IMR-90 (cell line): Measurements from ENCODE around the gene RHOC. TPM values are rescaled to one million over a fixed set of nuclear protein-coding genes. Genes with fewer than 3 reads are reported as not detected.
"Not testable (repeated sequence)": the region's sequence is repeated elsewhere in the genome, so short reads cannot be mapped to it uniquely, and the experiment has no call there.

ENCODE experiments used
- ATAC-seq: fragments of 200-7000 bp; cut with Tn5 transposase; 2 replicates; pipeline ENCODE4 v1.9.1; 2020; ENCODE audit warnings: low read depth, mild to moderate bottlenecking, moderate library complexity
- BruUV-seq: library from RNA; stranded (reverse); fragments of 400-500 nt; replicated peaks from 2 replicates; lab custom pipeline; 2021; lab: Mats Ljungman, UMichigan
- CTCF ChIA-PET: fragments of 300-600 bp; formaldehyde crosslinking; extraction: SDS; loops from one replicate; lab custom pipeline; 2021; ENCODE audit warnings: antibody characterized with exemption; lab: Yijun Ruan, JAX
- POLR2A ChIA-PET: fragments of 300-600 bp; sonication (Branson Sonifier 250); formaldehyde crosslinking; loops from one replicate; lab custom pipeline; 2022; ENCODE audit warnings: antibody characterized with exemption; ENCODE audit not compliant: unreplicated experiment; lab: Charles Lee
- DNase-seq: peaks from one replicate; pipeline ENCODE4 v3.0.0; 2013
- H2AFZ ChIP-seq: replicated peaks from 2 replicates; pipeline ENCODE3; 2013; ENCODE audit warnings: low read length, mild to moderate bottlenecking; ENCODE audit not compliant: poor library complexity
- H2AK5ac ChIP-seq: 2 replicates; pipeline ENCODE4 v1.6.1; 2013; ENCODE audit warnings: low read depth, low read length, inconsistent platforms
- H2AK9ac ChIP-seq: replicated peaks from 2 replicates; pipeline ENCODE3; 2013; ENCODE audit warnings: mild to moderate bottlenecking, low read depth, low read length, moderate library complexity; ENCODE audit not compliant: poor library complexity
- H2BK120ac ChIP-seq: 2 replicates; pipeline ENCODE4 v1.6.1; 2013; ENCODE audit warnings: low read depth, low read length, inconsistent platforms
- H2BK15ac ChIP-seq: 3 replicates; pipeline ENCODE4 v1.6.1; 2013; ENCODE audit warnings: low read depth, low read length, inconsistent platforms
- H2BK20ac ChIP-seq: 2 replicates; pipeline ENCODE4 v1.6.1; 2013; ENCODE audit warnings: low read depth, mild to moderate bottlenecking, inconsistent platforms, low read length, moderate library complexity
- H2BK5ac ChIP-seq: 2 replicates; pipeline ENCODE4 v1.6.1; 2013; ENCODE audit warnings: mild to moderate bottlenecking, low read depth, low read length, inconsistent platforms; ENCODE audit not compliant: poor library complexity, severe bottlenecking
- H3K14ac ChIP-seq: replicated peaks from 2 replicates; pipeline ENCODE4 v1.6.1; 2013; ENCODE audit warnings: low read depth, low read length, inconsistent platforms
- H3K18ac ChIP-seq: 2 replicates; pipeline ENCODE4 v1.6.1; 2013; ENCODE audit warnings: low read depth, low read length, control low read depth
- H3K23ac ChIP-seq: 2 replicates; pipeline ENCODE4 v1.6.1; 2013; ENCODE audit warnings: low read depth, low read length, inconsistent platforms
- H3K27ac ChIP-seq: 2 replicates; pipeline ENCODE4 v1.5.1; 2013; ENCODE audit warnings: mild to moderate bottlenecking, control low read depth, low read length; ENCODE audit not compliant: insufficient read depth
- H3K27me3 ChIP-seq: 2 replicates; pipeline ENCODE4 v1.6.1; 2013; ENCODE audit warnings: low read length; ENCODE audit not compliant: control insufficient read depth, insufficient read depth
- H3K36me3 ChIP-seq: 2 replicates; pipeline ENCODE4 v1.6.1; 2013; ENCODE audit warnings: low read length, mixed read lengths; ENCODE audit not compliant: control insufficient read depth, insufficient read depth
- H3K4ac ChIP-seq: 2 replicates; pipeline ENCODE4 v1.6.1; 2013; ENCODE audit warnings: low read depth, low read length, inconsistent platforms
- H3K4me1 ChIP-seq: 2 replicates; pipeline ENCODE4 v1.6.1; 2013; ENCODE audit warnings: low read length, mixed read lengths; ENCODE audit not compliant: control insufficient read depth, insufficient read depth
- H3K4me2 ChIP-seq: 2 replicates; pipeline ENCODE4 v1.6.1; 2013; ENCODE audit warnings: low read depth, mild to moderate bottlenecking, control low read depth, low read length, moderate library complexity
- H3K4me3 ChIP-seq: 2 replicates; pipeline ENCODE4 v1.5.1; 2013; ENCODE audit warnings: low read depth, mild to moderate bottlenecking, control low read depth, low read length, moderate library complexity; ENCODE audit not compliant: insufficient read depth
- H3K56ac ChIP-seq: 2 replicates; pipeline ENCODE4 v1.6.1; 2013; ENCODE audit warnings: low read length, inconsistent platforms; ENCODE audit not compliant: insufficient read depth; ENCODE audit errors: extremely low read depth
- H3K79me1 ChIP-seq, 2 experiments: 2 replicates each; pipeline ENCODE4 v1.6.1; 2013; ENCODE audit warnings: low read length in 2 of 2, inconsistent platforms in 1 of 2, low read depth in 1 of 2
- H3K9ac ChIP-seq: 2 replicates; pipeline ENCODE4 v1.6.1; 2013; ENCODE audit warnings: low read depth, low read length, control low read depth
- H3K9me1 ChIP-seq: 2 replicates; pipeline ENCODE4 v1.6.1; 2013; ENCODE audit warnings: low read length, inconsistent platforms; ENCODE audit not compliant: insufficient read depth
- H3K9me3 ChIP-seq: 2 replicates; pipeline ENCODE4 v1.6.1; 2013; ENCODE audit warnings: low read length; ENCODE audit not compliant: control insufficient read depth, insufficient read depth
- H4K20me1 ChIP-seq: 2 replicates; pipeline ENCODE4 v1.6.1; 2013; ENCODE audit warnings: low read length, inconsistent platforms; ENCODE audit not compliant: insufficient read depth
- H4K5ac ChIP-seq: 2 replicates; pipeline ENCODE4 v1.6.1; 2013; ENCODE audit warnings: mild to moderate bottlenecking, low read depth, low read length, control low read depth
- H4K8ac ChIP-seq, 2 experiments: 2 replicates each; pipeline ENCODE4 v1.6.1; 2013; ENCODE audit warnings: low read depth in 2 of 2, low read length in 2 of 2, control low read depth in 1 of 2, inconsistent platforms in 1 of 2
- H4K91ac ChIP-seq: 2 replicates; pipeline ENCODE4 v1.6.1; 2013; ENCODE audit warnings: low read depth, low read length, inconsistent platforms; ENCODE audit not compliant: insufficient read depth
- BHLHE40 ChIP-seq: fragments of 150-350 bp; IDR thresholded peaks from 2 replicates; pipeline ENCODE4 v1.6.1; 2016; ENCODE audit warnings: mild to moderate bottlenecking, low read depth, low read length
- RCOR1 ChIP-seq: IDR thresholded peaks from 2 replicates; pipeline ENCODE4 v1.6.1; 2012; ENCODE audit warnings: mild to moderate bottlenecking, low read length, improper control_type of control experiment; ENCODE audit not compliant: insufficient replicate concordance
- WGBS, 2 experiments: methylation state at CpG; one replicate each; pipeline versions ENCODE4 v1.1.5 to v1.1.7; 2013; ENCODE audit warnings: missing lambda C conversion rate in 2 of 2; ENCODE audit not compliant: insufficient read length in 1 of 2; ENCODE audit errors: extremely low coverage in 2 of 2; 5-methylcytosine and 5-hydroxymethylcytosine counted together
- dilution Hi-C: fragments of 300-500 bp; cut with HindIII; formaldehyde crosslinking; loops from one replicate; pipeline ENCODE4 v1.14.3; 2018; ENCODE audit warnings: low sequenced_read_pairs; ENCODE audit not compliant: unreplicated experiment
- in situ Hi-C: fragments of 300-500 bp; cut with MboI; formaldehyde crosslinking; loops from 3 replicates; pipeline ENCODE4 v1.14.3; 2019; ENCODE audit warnings: low sequenced_read_pairs, inconsistent platforms, mixed read lengths
- intact Hi-C: fragments of 100-400 bp; cut with micrococcal nuclease; formaldehyde crosslinking; loops from 2 replicates; pipeline ENCODE4 v1.10.0; 2022
- polyA plus RNA-seq, 3 experiments: library from polyadenylated mRNA; depleted of rRNA; stranded (reverse); fragments of >200 nt; gene quantifications; 2 replicates each; pipeline ENCODE4 v1.2.3, GENCODE V29; 2012; ENCODE audit warnings: low replicate concordance in 1 of 3
- total RNA-seq: library from RNA; depleted of rRNA; stranded (reverse); fragments of >200 nt; gene quantifications from 2 replicates; pipeline ENCODE4 v1.2.3, GENCODE V29; 2012
- TF ChIP-seq, protein P1 (sequence below): fragments of 150-350 bp; IDR thresholded peaks from 2 replicates; pipeline ENCODE4 v1.6.1; 2016; ENCODE audit warnings: low read depth, mild to moderate bottlenecking, low read length, moderate library complexity, borderline replicate concordance

RHOC gene
- total and polyA plus RNA-seq, 2 of the 4 experiments (the other 2 are of a cell fraction) = 764 to 839 TPM

DNA sequence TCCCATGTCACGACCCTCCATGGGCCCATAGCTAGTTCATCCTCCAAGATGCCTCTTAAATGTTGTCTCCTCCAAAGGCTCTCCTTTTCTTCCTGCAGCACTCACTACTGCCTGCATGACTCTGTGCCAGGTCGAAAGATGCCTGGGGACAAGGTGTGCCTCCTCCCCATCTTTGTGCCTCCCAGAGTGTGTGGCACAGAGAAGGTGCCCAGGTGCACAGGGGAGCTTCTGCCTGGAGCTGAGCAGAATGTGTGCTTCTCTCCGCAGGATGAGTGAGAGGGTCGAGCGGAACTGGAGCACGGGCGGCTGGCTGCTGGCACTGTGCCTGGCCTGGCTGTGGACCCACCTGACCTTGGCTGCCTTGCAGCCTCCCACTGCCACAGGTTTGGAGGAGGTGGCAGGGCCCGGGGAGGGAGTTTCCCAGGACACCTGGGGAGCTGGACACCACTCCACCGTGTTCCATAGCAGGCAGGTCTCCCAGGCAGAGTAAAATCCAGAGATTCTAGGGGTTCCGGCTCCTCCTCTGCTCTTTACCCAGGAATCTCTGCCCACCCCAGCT lies 15.1 kb upstream of the RHOC start (continued):
- no peak for TF ChIP-seq RCOR1
- TF ChIP-seq BHLHE40 = no peak
- TF ChIP-seq, protein P1, sequence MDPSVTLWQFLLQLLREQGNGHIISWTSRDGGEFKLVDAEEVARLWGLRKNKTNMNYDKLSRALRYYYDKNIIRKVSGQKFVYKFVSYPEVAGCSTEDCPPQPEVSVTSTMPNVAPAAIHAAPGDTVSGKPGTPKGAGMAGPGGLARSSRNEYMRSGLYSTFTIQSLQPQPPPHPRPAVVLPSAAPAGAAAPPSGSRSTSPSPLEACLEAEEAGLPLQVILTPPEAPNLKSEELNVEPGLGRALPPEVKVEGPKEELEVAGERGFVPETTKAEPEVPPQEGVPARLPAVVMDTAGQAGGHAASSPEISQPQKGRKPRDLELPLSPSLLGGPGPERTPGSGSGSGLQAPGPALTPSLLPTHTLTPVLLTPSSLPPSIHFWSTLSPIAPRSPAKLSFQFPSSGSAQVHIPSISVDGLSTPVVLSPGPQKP = no peak

DNA sequence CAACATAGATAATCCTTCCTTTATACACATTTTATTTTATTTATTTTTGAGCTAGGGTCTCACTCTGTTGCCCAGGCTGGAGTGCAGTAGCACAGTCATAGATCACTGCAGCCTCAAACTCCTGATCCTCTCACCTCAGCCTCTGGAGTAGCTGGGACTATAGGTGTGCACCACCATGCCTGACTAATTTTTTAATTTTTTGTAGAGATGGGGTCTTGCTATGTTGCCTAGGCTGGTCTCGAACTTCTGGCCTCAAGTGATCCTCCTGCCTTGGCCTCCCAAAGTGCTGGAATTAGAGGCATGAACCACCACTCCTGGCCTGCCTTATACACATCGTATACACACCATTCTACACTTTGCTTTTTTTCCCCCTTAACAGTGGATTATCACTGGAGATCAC lies 14.4 kb upstream of the RHOC start:
- CTCF ChIA-PET = interaction anchor here (1.0 to 1.4 kb wide), 3 partner anchors 23 to 321 kb away, joined by 4 to 8 read pairs (median 5); no protein-coding TSS in a partner anchor
- intact Hi-C loops, H3K27ac ChIP-seq: not testable (repeated sequence)

More for the DNA sequence above, 14.4 kb upstream of the RHOC start:
- H3K9me1 ChIP-seq, H2BK5ac ChIP-seq, H4K5ac ChIP-seq, H3K23ac ChIP-seq, H3K79me1 ChIP-seq, H3K14ac ChIP-seq, H2AFZ ChIP-seq, H2BK20ac ChIP-seq, H3K9me3 ChIP-seq, dilution Hi-C loops, H3K4ac ChIP-seq, H3K4me1 ChIP-seq, DNase-seq, H3K18ac ChIP-seq, H4K91ac ChIP-seq, H3K27me3 ChIP-seq, H2AK9ac ChIP-seq, H4K20me1 ChIP-seq, H3K56ac ChIP-seq, H2BK15ac ChIP-seq, POLR2A ChIA-PET, H3K9ac ChIP-seq, H3K4me3 ChIP-seq, H2AK5ac ChIP-seq, ATAC-seq, H3K36me3 ChIP-seq, H3K4me2 ChIP-seq, BruUV-seq, H2BK120ac ChIP-seq, H4K8ac ChIP-seq: not testable (repeated sequence)
- in situ Hi-C loops = loop anchor here (10.0 to 25.0 kb wide), 2 partner anchors 324 to 966 kb away; no protein-coding TSS in a partner anchor
- 100% methylated on average over 1 of the region's 2 CpGs; no CpG with 5 or more reads in 1 of the 2 experiments for WGBS, 2 experiments
